ENCODE results near the gene WNT10A. TPM values are rescaled to one million over a fixed set of nuclear protein-coding genes. Genes with fewer than 3 reads are reported as not detected.
A peak's percentile ranks its signal among the peaks of the same experiment; 100 is the strongest.
"Not testable (repeated sequence)": the region's sequence is repeated elsewhere in the genome, so short reads cannot be mapped to it uniquely, and the experiment has no call there.

WNT10A gene
- polyA plus RNA-seq, 1 donor: not detected

DNA sequence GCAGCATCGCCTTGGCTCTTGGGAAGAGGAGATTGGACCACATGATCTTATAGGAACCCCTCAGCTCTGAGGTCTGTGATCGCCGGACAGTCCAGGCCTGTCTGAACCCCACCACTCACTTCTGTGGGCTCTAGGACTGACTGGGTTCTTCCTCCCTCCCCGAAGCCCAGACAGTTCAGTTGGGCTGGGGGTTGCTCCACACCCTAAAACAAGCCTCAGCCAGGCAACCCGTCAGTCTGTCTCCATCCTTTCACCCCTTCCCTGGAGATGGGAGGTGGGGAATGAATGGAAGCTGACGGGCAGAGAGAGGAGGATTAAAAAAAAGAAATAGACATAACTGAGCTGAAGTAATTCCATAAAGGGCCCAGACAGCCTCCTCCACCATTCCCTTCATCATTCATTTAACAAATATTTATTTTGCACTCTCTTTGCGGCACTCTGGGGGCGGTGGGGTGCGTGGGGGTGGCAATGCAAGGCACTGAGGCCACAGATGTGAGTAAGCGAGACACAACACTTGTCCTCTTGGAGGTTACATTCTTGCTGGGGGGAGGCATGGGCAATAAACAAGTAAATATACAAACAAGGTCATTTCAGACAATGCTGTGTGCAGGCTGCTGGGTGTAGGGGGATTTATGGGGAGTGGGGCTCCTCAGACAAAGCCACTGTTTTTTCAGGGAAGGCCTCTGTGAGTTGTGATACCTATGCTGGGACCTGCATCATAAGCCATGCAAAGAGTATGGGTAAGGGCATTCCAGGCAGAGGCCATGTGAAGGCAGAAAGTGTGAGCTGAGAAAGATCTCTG, 12.9 kb downstream of the WNT10A start:
- DNase-seq (ENCODE audit: low read depth): no peak

DNA sequence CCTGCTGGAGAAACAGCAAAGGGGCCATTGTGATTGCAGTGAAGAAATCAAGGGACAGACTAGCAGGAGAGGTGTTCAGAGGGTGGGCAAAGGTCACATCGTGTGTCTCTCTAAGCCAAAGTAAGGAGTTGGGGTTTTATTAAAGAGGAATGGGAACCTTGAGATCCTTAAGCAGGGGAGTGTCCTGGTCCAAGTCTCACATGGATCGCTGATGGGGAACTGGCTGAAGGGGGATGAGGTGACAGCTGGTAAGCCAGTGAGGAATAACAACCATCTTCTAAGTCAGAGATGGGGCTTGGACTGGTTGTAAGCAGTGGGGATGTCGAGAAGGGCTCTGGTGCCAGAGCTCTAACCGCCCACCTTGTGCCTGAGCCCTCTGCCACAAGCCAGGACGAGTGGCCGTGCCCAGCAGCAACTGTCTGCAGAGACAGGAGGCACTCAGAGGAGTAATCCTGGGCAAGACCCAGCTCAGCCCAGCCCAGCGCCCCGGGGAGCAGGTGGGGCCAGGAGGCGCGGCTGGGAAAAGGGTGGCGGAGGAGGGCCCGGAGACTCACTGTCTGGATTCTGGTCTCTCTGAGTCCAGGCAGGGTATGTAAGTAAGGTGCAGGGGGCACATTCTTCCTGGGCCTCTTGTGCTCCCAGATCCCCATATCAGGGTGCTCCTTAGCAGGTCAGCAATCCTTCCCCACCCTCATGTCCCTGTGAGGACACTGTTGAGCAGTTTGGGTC, 13.7 kb downstream of the WNT10A start:
- DNase-seq (ENCODE audit: low read depth): no peak

GRCh38 chr2:218894880-218895157, 14.2 kb downstream of the WNT10A start:
- no peak for DNase-seq (ENCODE audit: low read depth)

- no peak for DNase-seq (ENCODE audit: low read depth)
Measured at GRCh38 chr2:218895326-218895725, 14.7 kb downstream of the WNT10A start.

DNA sequence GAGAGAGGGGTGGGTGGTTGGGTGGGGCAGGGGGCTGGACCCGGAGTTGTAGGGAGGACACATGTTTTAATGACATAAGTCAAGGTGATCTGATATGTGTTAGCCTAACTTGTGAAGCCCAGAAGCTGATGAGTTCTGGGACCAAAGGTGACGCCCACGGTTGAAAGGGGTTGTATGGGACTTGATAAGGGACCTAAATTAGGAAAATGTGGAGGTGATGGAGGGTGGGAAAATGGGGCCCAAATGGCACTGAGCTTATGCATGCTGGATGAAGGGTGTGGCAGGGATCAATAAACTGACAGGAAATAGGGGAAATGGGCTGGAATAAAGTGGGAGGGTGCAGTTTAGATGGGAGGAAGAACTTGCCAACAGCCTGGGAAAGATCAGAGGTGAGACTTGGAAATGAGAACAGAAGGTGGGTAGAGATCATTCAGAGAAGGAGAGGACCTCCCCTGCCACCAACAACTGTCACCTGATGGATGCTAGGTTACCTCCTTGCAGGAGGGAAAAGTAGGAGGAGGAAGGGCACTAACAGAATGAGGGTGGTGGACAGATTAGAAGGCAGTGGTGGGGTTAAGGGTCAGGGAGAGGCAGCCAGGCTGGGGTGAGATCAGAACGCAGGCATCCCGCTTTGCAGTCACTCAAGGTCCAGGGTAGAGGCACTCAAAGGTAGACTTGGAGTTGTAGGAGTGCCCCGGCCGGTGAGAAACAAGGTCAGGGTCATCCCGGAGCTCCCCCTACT, 15.3 kb downstream of the WNT10A start:
- no peak for DNase-seq (ENCODE audit: low read depth)

DNA sequence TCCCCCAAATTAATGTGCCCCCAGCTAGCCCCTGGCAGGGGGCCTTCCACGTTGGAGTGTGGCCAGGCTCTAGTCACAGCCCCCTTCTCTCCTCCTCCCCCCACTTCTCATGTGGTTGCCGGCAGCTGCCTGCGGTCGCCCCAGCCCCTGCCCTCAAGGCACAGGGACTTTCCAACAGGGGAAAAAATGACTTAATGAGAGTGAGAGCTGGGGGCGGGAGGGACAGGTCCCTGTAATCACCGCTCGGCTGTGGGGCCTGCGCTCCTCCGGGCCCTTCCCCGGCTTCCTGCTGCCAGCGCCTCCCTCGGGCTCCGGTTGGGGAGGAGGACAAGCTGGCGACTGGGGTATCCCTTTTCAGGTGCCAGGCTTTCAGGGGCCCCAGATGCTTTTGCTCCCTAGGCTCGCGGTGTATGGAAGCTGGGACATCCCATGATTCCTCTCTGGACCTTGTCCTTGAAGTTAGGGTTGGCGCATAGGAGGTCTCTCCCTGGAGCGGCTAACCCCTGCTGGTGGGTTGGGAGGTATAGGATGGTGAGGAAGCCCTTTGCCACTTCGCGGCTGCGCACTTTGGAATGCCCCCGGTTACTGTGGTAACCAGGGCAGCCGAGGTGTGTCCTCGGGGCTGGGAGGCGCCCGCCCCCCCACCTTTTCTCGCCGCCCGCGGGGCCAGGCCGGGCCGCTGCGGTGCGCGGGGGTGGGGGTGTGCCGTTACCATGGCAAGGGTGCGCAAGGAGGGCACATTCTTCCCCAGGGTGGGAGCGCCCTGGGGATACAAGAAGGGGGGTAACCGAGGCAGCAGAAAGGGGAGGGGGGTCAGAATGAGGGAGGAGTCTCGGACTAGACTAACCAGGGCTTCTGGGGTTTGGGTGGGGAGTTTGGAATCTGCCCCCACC, 16.1 kb downstream of the WNT10A start:
- no peak for DNase-seq (ENCODE audit: low read depth)

GRCh38 chr2:218897394-218898108, 16.9 kb downstream of the WNT10A start:
- no peak for DNase-seq (ENCODE audit: low read depth)

DNA sequence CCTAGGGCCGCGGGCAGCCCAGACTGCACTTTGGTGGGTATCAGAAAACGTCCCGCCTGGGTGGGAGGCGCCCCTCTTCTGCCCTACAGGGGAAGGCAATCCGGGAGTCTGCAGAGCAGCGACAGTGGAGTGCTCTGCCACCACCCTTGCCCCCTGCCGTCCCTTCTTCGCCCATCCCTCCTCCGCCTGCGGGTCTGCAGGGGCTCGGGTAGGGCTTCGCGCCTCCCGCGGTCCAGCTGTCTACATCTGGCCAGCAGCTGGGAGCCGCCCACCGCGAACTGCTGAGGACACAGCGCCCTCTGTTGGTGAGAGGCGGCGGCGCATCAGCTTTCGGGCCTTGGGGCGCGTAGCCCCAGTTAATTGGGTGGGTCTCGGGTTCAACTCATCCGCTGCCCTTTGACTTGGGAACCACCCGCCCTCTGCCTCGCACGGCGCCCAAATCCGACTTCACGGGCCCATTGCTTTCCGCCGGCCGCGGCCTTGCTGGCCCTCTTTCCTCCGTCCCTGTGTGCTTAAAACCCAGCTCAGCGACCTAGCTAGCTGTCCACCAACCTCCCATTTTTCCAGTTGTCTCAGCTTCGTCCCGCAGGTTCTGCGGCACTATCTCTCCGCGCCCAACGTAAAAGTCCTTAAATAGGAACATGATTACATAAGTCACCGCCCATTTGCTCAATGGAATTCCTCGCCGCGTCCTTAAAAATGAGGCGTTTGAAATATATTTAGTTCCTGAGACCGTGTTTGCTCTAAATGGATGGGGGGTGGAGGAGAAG, 17.6 kb downstream of the WNT10A start:
- no peak for DNase-seq (ENCODE audit: low read depth)

DNA sequence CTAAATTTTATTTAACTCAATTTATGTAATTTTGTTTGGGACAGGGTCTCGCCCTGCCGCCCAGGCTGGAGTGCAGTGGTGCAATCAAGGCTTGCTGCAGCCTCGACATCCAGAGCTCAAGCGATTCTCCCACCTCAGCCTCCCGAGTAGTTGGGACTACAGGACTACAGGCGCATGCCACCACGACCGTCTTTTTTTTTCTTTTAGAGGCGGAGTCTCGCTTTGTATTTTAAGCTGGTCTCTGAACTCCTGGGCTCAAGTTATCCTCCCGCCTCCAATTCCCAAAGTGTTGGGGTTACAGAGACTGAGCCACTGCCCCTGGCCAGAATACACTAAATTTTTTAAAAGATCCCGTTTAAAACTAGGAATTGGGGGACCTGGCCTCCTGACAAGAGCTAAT, 18.5 kb downstream of the WNT10A start:
- no peak for DNase-seq (ENCODE audit: low read depth)

DNA sequence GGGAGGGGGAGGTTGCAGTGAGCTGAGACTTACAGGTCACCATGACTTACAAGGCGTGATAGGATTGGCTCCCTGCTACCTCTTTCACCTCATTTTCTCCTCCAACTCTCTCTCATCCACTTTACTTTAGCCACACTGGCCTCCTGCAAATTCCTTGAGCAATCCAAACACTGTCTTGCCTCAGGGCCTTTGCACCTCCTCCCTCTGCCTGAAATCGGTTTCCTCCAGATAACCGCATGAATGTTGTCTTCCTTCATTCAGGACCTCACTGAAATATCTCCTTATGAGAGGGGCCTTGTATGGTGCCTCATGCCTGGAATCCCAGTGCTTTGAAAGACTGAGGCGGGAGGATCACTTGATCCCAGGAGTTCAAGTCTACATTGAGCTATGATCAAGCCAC, 21.8 kb downstream of the WNT10A start:
- no peak for DNase-seq (ENCODE audit: low read depth)

GRCh38 chr2:218904176-218904575, 23.5 kb downstream of the WNT10A start:
- DNase-seq (ENCODE audit: low read depth): no peak

DNA sequence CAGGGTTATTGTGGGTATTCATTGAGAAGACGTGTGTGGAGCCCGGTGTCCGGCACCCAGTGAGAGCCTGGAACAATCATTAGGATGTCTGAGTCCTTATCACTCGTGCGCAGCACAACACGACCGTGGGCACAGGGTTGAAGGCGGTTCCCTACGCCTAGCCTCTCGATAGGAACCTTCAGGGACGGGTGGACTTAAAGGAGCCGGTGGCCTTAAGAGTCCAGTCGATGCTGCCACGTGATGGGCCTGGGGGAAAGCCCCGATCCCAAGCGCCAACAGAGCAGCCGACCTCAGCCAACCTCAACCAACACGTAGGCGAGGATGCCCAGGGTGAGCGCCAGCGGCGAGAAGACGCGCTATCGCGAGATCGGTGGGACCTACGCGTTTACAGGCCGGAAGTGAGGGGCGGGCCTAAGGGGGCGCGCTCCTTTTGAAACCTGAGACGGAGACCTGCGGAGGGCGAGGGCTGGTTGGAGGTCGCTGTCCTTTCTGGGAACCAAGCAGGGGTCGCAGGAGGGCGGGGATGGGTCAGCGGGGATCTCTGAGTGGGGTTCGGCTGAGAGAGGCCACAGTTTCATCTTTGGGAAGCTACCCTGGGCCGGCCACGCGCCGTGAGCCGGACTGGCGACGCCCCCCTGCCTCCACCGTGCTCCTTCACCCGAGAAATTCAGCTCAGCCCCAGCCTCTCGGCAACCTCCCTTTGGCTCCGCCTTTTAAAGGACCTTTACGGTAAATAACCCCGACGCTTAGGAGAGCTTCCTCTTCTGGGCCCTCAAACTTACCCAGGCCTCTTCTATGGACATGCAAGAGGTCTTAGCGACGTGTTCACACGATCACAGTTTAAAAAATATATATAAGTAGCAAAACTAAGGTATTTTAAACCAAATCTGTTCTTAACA, 28.3 kb downstream of the WNT10A start:
- DNase-seq (ENCODE audit: low read depth): peak; percentile 41

DNA sequence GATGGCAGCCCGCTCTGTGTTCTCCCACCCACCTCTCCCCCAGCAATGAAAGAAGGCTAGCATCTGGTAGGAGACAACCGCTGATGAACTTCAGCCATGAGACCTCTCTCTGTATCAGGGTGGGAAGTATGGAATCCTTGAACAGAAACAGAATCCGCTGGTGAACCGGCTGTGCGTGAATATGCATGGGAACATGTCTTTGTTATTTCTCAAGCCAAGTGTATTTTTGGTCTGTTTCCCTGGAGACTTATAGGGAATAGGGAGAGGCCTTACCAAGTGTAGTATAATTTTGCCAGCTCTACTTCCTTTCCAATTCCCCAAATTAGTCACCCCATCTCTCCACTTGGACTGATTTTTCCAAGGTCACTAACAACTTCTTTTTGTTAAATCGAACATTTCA, 30.1 kb downstream of the WNT10A start:
- DNase-seq (ENCODE audit: low read depth): no peak

GRCh38 chr2:218920504-218920903, 39.9 kb downstream of the WNT10A start:
- DNase-seq (ENCODE audit: low read depth): no peak

GRCh38 chr2:218924757-218925156, 44.1 kb downstream of the WNT10A start:
- DNase-seq (ENCODE audit: low read depth): no peak

DNA sequence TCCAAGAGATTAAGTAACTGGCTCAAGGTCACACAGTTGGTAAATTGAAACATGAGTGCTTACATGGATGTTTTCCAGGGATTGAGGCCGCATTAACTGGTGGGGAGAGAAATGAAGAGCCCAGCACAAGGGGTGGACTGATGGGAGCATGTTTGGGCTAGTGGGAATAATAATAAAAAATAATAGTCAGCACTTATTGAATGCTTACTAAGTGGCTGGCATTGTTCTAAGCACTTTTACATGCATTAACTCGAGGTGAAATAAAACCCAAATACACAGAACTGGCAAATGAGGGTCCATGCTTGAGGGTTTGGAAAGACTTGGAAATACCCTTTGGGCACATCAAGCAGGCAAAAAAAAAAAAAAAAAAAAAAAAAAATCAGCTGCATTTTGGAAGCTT, 44.8 kb downstream of the WNT10A start:
- DNase-seq (ENCODE audit: low read depth): no peak

DNA sequence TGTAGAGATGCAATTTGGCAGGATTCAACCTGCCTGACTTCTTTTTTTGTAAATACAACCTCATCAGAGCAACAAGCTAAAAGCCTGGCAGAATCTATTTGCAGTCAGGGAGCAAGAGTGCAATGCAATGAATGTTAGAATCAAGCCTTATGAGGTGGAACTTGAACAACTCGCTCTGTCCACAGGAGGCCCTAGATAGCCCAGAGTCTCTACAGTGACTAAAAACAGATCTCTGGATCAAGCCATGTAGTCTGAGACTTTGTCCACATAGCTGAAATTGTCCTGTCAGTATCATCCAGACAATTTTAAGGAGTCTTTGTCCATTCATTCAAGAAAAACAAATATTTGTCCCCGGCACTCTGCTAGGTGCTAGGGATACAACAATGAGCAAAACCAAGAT, 46.8 kb downstream of the WNT10A start:
- DNase-seq (ENCODE audit: low read depth): no peak

DNA sequence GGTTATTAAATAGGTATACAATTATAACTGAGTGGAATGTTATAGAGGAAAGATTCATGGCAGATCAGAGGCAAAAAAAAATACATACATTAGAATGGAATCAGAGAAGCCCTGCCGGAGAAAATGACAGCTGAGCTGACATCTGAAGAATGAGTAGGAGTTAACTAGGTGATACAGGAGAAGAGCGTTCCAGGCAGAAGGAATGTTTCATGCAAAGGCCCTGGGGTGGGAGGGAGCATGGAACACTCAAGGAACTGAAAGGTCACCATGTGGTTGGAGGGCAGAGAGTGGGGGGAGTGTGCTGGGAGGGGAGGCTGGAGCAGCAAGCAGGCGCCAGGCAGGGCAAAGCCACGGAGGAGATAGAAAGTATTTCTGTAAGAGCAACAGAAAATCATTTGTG, 47.2 kb downstream of the WNT10A start:
- no peak for DNase-seq (ENCODE audit: low read depth)

- DNase-seq (ENCODE audit: low read depth): not testable (repeated sequence)
Measured at GRCh38 chr2:218930488-218930887, 49.8 kb downstream of the WNT10A start.

All from forelimb muscle (tissue), 1 donor.